Fibroblast of skin of right quadriceps (primary cell): Measurements from ENCODE around the gene TMEM145.
"Not testable (repeated sequence)": the region's sequence is repeated elsewhere in the genome, so short reads cannot be mapped to it uniquely, and the experiment has no call there.

Source experiments
- DNase-seq: peaks from one replicate; pipeline ENCODE4 v3.0.0-alpha.2; 2013

TMEM145 gene

GRCh38 chr19:42339126-42339860 lies 26.2 kb downstream of the TMEM145 start:
- not testable (repeated sequence) for DNase-seq

- not testable (repeated sequence) for DNase-seq
Measured at GRCh38 chr19:42339922-42340321, 26.8 kb downstream of the TMEM145 start.

DNA sequence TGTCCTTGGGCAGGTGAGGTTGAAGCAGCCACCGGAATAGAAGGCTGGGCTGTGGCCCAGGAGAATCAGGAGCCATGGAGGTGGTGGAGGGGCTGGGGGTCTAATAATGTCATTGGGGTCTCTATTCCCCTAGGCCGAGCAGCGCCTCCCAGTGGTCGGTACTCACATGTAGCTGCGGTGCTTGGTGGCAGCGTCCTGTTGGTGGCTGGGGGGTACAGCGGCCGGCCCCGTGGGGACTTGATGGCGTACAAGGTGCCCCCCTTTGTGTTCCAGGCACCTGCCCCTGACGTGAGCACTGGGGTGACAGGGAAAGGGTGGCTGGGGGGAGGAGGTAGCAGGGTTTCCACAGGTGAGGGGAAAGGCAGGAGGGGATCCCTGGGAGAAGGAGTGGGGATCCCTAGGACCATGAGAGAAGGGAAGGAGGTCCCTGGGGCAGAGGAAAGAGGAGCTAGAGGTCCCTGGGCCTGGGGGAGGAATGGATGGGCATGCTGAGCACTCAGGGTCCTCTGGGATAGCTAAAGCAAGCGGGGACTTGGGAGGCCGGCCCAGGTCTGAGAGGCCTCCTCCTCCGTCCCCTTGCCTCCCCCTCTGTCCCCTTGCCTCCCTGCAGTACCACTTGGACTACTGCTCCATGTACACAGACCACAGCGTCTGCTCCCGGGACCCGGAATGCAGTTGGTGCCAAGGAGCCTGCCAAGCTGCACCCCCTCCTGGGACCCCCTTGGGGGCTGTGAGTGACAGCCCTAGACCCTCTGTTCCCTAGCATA lies 30.4 kb downstream of the TMEM145 start:
- no peak for DNase-seq

GRCh38 chr19:42344336-42344893 lies 31.3 kb downstream of the TMEM145 start:
- DNase-seq = no peak

- DNase-seq = peak; percentile 52
Measured at GRCh38 chr19:42345191-42345812, 32.2 kb downstream of the TMEM145 start.

GRCh38 chr19:42348211-42348610 lies 35.1 kb downstream of the TMEM145 start:
- DNase-seq = no peak

DNA sequence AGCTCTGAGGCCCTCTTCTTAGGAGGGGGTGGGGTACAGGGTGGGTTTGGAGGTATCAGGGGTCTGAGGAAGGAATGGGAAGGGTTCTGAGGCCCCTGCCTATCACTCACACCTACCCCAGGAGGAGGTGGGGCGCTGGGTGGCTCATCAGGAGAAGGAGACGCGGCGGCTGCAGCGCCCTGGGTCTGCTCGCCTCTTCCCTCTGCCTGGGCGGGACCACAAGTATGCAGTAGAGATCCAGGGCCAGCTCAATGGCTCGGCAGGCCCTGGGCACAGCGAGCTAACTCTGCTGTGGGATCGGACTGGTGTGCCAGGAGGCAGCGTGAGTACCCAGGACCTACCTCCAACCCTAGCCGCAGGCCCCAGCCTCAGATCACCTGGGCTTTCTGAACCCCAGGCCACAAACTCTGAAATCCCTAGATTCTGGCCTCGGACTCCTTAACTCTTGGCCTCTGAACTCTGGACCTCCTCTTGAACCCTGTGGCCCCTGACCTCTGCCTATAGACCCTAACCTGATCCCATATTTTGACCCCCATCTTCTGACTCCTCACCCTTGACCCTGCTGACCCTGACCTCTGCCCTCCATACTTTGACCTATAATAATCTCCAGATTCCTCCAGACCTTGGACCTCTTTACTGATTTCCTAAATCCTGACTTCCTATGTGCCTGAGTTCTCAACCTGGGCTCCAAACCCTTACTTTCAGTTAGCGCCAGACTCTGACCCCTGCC lies 36.4 kb downstream of the TMEM145 start:
- DNase-seq = no peak

DNA sequence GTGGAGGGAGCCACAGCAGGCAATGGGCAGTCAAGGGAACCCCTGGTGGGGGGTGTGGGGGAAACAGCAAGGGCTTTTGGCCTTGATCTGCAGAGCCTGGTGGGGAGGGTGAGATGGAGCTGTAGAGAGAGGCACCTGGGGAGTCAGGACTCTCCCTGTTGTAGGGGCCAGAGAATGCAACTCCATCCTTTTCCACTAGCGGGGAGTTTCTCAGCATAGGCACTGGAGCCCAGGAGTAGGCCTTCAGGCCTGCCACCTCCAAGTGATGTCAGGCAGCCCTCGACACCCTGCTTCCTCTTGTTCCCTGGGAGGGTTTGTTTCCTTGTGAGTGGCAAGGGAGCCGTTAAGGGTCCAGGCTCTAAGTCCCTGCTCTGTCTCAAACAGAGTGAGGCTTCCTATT lies 37.3 kb downstream of the TMEM145 start:
- DNase-seq = no peak

DNA sequence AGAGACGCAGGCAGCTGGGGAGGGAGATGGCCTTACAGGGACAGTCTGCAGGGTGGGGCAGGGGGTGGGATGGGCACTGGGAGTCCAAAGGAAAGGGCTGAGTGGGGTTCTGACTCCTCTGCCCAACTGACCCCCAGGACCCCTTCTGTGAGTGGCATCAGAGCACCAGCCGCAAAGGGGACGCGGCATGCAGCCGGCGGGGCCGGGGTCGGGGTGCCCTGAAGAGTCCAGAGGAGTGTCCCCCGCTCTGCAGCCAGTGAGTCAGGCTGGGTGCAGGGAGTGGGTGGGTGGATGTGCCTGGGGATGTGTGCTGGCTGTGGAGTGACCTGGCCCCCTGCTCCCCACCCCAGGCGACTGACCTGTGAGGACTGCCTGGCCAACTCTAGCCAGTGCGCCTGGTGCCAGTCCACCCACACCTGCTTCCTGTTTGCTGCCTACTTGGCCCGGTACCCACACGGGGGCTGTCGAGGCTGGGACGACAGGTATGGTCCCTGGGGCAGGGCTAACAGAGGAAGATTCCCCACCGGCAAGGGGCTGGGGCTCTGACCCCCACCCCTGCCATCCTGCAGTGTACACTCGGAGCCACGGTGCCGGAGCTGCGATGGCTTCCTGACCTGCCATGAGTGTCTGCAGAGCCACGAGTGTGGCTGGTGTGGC lies 38.1 kb downstream of the TMEM145 start:
- DNase-seq = no peak

DNA sequence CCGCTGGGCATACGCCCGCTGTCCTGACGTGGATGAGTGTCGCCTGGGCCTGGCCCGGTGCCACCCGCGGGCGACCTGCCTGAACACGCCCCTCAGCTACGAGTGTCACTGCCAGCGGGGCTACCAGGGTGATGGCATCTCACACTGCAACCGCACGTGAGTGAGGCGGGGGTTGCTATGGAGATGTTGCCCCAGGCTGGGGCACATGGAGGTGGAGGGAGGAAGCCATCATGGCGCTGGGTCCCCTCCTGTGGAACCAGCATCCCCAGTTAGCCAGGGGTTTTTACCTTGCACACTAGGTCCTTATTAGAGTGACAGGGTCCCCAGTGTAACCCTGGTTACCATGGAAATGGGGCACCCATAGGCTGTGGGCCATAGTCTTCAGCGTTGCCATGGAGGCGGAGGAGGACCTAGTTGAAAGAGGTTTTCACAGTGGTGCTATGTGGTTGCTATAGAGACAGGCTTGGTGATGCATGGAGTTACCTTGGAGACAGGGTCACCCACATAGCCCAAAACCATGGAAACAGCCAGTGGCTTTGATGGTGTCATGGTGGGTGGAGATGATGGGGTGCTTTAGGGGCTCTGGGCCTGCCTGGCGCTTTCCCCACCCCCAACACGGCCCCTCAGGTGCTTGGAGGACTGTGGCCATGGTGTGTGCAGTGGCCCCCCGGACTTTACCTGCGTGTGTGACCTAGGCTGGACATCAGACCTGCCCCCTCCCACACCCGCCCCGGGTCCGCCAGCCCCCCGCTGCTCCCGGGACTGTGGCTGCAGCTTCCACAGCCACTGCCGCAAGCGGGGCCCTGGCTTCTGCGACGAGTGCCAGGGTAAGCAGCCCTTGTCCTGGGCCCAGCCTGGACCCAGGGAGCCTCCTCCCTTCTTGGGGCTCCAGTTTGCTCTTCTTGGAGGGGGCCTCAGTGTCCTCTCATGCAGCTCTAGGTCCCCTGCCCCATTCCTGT lies 39.5 kb downstream of the TMEM145 start:
- DNase-seq = no peak

- no peak for DNase-seq
Measured at GRCh38 chr19:42353341-42354015, 40.4 kb downstream of the TMEM145 start.

DNA sequence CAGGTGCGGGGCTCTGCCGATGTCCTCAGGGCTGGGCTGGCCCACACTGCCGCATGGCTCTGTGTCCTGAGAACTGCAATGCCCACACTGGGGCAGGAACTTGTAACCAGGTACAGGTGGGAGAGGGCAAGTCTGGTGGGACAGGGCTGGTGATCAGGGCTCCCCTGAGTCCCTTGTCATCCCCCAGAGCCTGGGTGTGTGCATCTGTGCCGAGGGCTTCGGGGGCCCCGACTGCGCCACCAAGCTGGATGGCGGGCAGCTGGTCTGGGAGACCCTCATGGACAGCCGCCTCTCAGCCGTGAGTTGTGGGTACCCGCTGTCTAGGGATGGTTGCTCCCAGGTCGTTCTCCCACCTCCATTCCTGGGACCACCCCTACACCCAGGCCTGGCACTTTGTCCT lies 42.8 kb downstream of the TMEM145 start:
- no peak for DNase-seq

GRCh38 chr19:42356686-42357085 lies 43.6 kb downstream of the TMEM145 start:
- DNase-seq = no peak

GRCh38 chr19:42357290-42357689 lies 44.2 kb downstream of the TMEM145 start:
- no peak for DNase-seq

DNA sequence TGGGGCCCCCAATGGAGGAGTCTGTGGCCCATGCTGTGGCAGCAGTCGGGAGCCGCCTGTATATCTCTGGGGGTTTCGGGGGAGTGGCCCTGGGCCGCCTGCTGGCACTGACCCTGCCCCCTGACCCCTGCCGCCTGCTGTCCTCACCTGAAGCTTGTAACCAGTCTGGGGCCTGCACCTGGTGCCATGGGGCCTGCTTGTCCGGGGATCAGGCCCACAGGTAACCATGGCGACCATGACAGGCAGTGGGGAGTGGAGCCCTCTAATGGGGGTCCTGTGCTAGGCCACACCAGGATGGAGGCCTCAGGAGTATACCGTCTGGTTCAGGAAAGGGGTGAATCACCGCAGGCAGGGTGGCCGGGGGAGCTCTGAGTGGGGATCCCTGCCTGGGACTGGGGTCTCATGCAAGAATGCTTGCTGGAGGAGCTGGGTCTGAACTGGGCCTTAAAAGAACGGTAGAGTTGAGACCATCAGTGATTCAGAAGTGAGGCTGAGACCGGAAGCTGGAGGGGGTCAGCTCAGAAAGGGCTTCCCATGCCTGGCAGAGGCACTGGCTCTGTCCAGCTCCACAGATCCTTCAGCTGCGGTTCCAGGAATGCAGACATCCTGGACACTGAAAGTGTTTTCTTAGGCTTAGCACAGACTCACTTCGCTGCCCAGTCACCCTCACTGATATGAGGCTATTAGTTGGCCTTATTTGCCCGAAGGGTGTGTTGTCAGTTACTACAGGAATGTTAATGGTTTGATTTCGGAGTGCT lies 47.9 kb downstream of the TMEM145 start:
- no peak for DNase-seq

- DNase-seq = no peak
Measured at GRCh38 chr19:42361545-42361910, 48.4 kb downstream of the TMEM145 start.

- no peak for DNase-seq
Measured at GRCh38 chr19:42362342-42362741, 49.2 kb downstream of the TMEM145 start.

GRCh38 chr19:42362891-42363440 lies 49.9 kb downstream of the TMEM145 start:
- DNase-seq = no peak

DNA sequence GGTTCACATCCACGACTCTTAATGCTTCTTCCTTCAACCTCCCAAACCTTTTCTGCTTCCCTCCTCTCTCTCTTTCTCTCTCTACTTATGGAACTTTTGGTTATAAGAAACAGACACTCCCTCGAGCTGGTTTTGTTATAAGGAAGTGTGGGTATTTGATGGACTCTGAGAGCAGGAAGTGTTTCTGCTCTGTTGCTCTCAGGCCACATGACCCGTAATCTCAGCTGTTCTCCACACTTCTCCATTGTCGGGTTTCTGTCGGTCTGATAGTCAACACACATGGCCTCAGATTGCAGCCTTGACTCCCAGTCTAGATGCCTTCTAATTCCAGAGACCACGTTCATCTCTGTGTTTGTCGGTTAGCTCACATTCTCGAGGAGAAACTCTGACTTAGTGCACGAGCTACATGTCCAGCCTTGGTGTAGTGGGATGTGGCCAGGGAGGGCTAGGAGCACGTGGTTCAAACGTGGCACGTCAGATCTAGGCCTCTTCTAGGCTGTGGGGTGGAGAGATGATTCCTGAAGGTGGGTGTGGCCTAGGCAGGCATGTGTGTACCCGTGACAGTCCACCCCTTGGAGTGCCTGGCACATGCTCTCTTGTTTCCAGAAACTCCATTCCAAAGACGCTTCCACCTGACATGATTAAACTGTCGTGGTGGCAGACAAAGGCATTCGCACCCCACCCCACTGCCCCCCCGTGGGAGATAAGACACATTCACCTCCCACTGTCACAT lies 50.7 kb downstream of the TMEM145 start:
- DNase-seq = no peak
